ENCODE measurements around the gene UFD1. TPM values are rescaled to one million over a fixed set of nuclear protein-coding genes. Genes with fewer than 3 reads are reported as not detected.

Gene UFD1
- total RNA-seq, 1 donor from 2014 or later: 48.0 TPM

GRCh38 chr22:19467912-19468311, 11.1 kb downstream of the UFD1 start:
- no peak for TF ChIP-seq CTCF (IDR thresholded peaks at IDR 0.05; ENCODE audit: partially characterized antibody, unreplicated experiment)

DNA sequence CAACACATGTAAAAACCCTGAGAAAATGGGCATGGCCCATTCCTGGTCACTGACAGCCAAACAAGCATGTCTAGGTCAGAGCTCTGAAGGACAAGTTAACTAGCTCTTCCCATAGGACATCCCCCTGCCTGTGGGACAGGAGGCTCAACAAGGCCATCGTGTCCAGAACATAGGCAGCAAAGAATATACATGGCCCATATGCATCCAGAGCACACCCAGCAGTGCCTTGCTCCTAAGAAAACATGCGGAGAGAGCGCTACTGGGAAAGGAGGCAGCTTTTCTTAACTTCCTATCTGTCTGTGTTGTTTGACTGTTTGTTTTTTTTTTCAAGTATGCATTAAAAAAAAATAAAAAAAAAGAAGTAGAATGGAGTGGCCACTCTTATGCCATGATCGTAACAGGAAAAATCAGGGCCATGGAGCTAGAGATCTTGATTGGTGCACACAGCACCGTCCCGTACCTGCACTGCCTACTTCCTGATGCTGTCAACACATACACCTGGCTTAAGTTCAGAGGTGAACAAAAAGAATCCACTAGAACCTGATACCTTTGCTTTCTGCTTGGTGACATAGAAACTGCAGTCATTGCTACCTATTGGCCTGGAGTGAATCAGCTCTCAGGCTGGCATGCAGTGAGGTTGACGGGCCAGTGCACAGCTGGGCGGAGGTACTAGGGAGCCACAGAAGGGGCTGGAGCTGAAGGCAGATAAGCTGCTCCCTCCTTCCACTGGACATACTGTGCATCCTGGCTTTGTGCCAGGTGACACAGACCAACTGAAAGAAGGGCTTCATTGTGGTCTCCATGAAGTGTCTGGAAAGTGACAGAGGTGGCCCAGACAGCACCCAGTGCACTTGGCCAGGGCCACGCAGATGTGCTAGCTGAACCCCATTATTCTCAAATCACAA, 11.9 kb downstream of the UFD1 start:
- no peaks in the 10 kb centered on the region for H3K36me3 Mint-ChIP-seq (ENCODE audit: unreplicated experiment)
- no peak overlapping the region for H3K4me3 Mint-ChIP-seq (ENCODE audit: unreplicated experiment)
- peaks cover 9% of the 10 kb centered on the region for H3K27me3 Mint-ChIP-seq (ENCODE audit: unreplicated experiment)
- no peak overlapping the region for H3K27ac Mint-ChIP-seq (ENCODE audit: unreplicated experiment)
- H3K9me3 Mint-ChIP-seq (ENCODE audit: unreplicated experiment): peaks cover 2% of the 10 kb centered on the region
- H3K4me1 Mint-ChIP-seq (ENCODE audit: low read depth, unreplicated experiment): peaks cover 13% of the 10 kb centered on the region
- DNase-seq: no peak
- TF ChIP-seq CTCF (IDR thresholded peaks at IDR 0.05; ENCODE audit: partially characterized antibody, unreplicated experiment): no peak

More at GRCh38 chr22:19467912-19468311, 11.1 kb downstream of the UFD1 start:
- peaks cover 2% of the 10 kb centered on the region for H3K9me3 Mint-ChIP-seq (ENCODE audit: unreplicated experiment)
- no peak for DNase-seq
- no peaks in the 10 kb centered on the region for H3K36me3 Mint-ChIP-seq (ENCODE audit: unreplicated experiment)
- H3K27ac Mint-ChIP-seq (ENCODE audit: unreplicated experiment): no peak overlapping the region
- no peak overlapping the region for H3K4me3 Mint-ChIP-seq (ENCODE audit: unreplicated experiment)
- H3K27me3 Mint-ChIP-seq (ENCODE audit: unreplicated experiment): peaks cover 9% of the 10 kb centered on the region
- H3K4me1 Mint-ChIP-seq (ENCODE audit: low read depth, unreplicated experiment): peaks cover 10% of the 10 kb centered on the region

- Mint-ChIP-seq H3K9me3 (ENCODE audit: unreplicated experiment) (peaks cover 2% of the 10 kb centered on the region), H3K36me3 (ENCODE audit: unreplicated experiment) (no peaks in the 10 kb centered on the region), H3K27me3 (ENCODE audit: unreplicated experiment) (peaks cover 8% of the 10 kb centered on the region), H3K27ac (ENCODE audit: unreplicated experiment) (peak overlapping the region; percentile 22), H3K4me1 (ENCODE audit: low read depth, unreplicated experiment) (peaks cover 13% of the 10 kb centered on the region), H3K4me3 (ENCODE audit: unreplicated experiment) (no peak overlapping the region)
- no peak for TF ChIP-seq CTCF (IDR thresholded peaks at IDR 0.05; ENCODE audit: partially characterized antibody, unreplicated experiment)
- DNase-seq: no peak
Observed at GRCh38 chr22:19466126-19466716, 12.8 kb downstream of the UFD1 start.

DNA sequence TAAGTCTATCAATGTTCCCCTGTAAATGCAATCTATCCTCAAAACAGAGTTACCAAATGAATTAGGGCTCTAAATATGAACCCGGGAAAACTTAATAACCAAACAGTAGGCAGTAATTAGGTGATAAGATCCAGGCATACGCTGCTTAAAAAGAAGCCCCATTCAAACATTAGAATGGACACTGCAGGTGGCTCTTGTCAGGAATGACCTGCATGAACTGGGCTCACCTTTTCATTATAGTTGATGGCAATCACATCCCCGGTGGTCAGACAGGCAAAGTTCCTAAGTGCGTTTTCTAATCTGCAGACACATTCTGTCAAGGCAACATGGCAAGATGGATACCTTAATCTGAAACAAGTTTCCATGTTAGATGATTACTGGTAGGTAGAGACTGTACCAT, 14.0 kb downstream of the UFD1 start:
- TF ChIP-seq CTCF (IDR thresholded peaks at IDR 0.05; ENCODE audit: partially characterized antibody, unreplicated experiment): no peak
- Mint-ChIP-seq H3K9me3 (ENCODE audit: unreplicated experiment) (peaks cover 2% of the 10 kb centered on the region), H3K4me1 (ENCODE audit: low read depth, unreplicated experiment) (peaks cover 13% of the 10 kb centered on the region), H3K4me3 (ENCODE audit: unreplicated experiment) (no peak overlapping the region), H3K27ac (ENCODE audit: unreplicated experiment) (peak overlapping the region; percentile 91), H3K36me3 (ENCODE audit: unreplicated experiment) (no peaks in the 10 kb centered on the region), H3K27me3 (ENCODE audit: unreplicated experiment) (peaks cover 8% of the 10 kb centered on the region)
- no peak for DNase-seq

DNA sequence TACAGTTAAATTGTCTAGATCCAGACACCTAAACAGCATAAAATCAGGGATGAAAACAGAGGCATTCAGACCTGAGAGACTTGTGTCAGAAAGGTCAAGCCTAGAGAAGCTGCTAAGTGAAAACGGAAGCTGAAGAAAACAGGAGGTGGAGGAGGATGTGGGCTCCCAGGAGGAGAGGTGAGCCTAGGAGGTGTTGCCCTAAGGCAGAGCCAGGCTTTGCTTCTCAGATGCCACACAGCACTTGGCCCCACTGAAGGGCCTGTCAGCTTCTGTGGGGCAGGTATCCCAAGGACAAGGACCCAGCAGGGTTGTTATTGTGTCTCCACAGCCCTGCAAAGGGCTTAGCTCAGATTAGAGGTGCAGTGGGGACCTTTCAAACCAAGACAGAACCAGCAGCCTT, 14.4 kb downstream of the UFD1 start:
- Mint-ChIP-seq H3K27ac (ENCODE audit: unreplicated experiment) (peak overlapping the region; percentile 91), H3K9me3 (ENCODE audit: unreplicated experiment) (peaks cover 2% of the 10 kb centered on the region), H3K4me3 (ENCODE audit: unreplicated experiment) (peak overlapping the region; percentile 55), H3K36me3 (ENCODE audit: unreplicated experiment) (no peaks in the 10 kb centered on the region), H3K4me1 (ENCODE audit: low read depth, unreplicated experiment) (peaks cover 13% of the 10 kb centered on the region), H3K27me3 (ENCODE audit: unreplicated experiment) (peaks cover 8% of the 10 kb centered on the region)
- DNase-seq: no peak
- no peak for TF ChIP-seq CTCF (IDR thresholded peaks at IDR 0.05; ENCODE audit: partially characterized antibody, unreplicated experiment)

All from glutamatergic neuron (in vitro differentiated cells).